ENCODE results near the gene NT5DC2. TPM values are rescaled to one million over a fixed set of nuclear protein-coding genes. Genes with fewer than 3 reads are reported as not detected.

NT5DC2 gene
- total RNA-seq, 1 experiment from 2014 or later = 377 TPM

- no peak for TF ChIP-seq ZBTB43 (CRISPR knock-in tag; IDR thresholded peaks at IDR 0.05)
- TF ChIP-seq SOX15 (CRISPR knock-in tag; IDR thresholded peaks at IDR 0.05) = no peak
- TF ChIP-seq NR1H2 (CRISPR knock-in tag; IDR thresholded peaks at IDR 0.05) = no peak
Measured at GRCh38 chr3:52568069-52568468, 34.4 kb upstream of the NT5DC2 start (continued).

DNA sequence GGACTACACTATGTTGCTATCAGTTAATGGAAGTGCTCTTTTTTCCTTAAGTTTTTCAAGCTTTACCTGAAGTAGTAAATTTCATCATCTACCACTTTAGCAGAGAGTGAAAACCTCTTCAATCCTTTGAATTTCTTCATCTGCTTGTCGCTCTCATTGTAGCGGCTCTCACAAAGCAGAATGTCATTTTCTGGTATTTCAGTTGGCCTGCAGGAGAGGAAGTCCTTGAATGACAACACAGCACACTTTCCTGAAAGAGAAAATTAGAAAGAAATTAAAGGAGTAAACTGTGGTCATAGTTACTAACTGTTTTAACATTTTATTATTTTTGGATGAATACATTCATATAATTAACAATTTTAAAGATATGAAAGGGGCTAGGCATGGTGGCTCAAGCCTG is 30.3 kb upstream of the NT5DC2 start:
- Mint-ChIP-seq H3K4me1 (no peaks in the 10 kb centered on the region), H3K27me3 (ENCODE audit: low read depth) (no peaks in the 10 kb centered on the region), H3K36me3 (peaks cover 22% of the 10 kb centered on the region), H3K27ac (no peak overlapping the region), H3K9me3 (no peaks in the 10 kb centered on the region), H3K4me3 (no peak overlapping the region)
- ChIA-PET CTCF (no interaction called here), POLR2A (no interaction called here)
- no peak for DNase-seq (ENCODE audit: low spot score)
- ATAC-seq = no peak
- TF ChIP-seq ZNF281 (CRISPR knock-in tag; IDR thresholded peaks at IDR 0.05) (no peak), ZNF121 (CRISPR knock-in tag; IDR thresholded peaks at IDR 0.05) (no peak), OVOL2 (CRISPR knock-in tag; IDR thresholded peaks at IDR 0.05; ENCODE audit: borderline replicate concordance) (no peak), JUN (CRISPR knock-in tag; IDR thresholded peaks at IDR 0.05) (no peak), ZBTB43 (CRISPR knock-in tag; IDR thresholded peaks at IDR 0.05) (no peak), STAT6 (CRISPR knock-in tag; conservative IDR thresholded peaks at IDR 0.05; ENCODE audit: low read depth) (no peak), TP53 (CRISPR knock-in tag; IDR thresholded peaks at IDR 0.05) (no peak), SMAD4 (CRISPR knock-in tag; IDR thresholded peaks at IDR 0.05) (no peak), GTF2I (CRISPR knock-in tag; conservative IDR thresholded peaks at IDR 0.05) (no peak), CTCF (IDR thresholded peaks at IDR 0.05) (no peak), CREB1 (CRISPR knock-in tag; IDR thresholded peaks at IDR 0.05) (no peak), ETV6 (CRISPR knock-in tag; IDR thresholded peaks at IDR 0.05) (no peak), ZNF219 (CRISPR knock-in tag; IDR thresholded peaks at IDR 0.05; ENCODE audit: borderline replicate concordance) (no peak)
- TF ChIP-seq, protein P1, sequence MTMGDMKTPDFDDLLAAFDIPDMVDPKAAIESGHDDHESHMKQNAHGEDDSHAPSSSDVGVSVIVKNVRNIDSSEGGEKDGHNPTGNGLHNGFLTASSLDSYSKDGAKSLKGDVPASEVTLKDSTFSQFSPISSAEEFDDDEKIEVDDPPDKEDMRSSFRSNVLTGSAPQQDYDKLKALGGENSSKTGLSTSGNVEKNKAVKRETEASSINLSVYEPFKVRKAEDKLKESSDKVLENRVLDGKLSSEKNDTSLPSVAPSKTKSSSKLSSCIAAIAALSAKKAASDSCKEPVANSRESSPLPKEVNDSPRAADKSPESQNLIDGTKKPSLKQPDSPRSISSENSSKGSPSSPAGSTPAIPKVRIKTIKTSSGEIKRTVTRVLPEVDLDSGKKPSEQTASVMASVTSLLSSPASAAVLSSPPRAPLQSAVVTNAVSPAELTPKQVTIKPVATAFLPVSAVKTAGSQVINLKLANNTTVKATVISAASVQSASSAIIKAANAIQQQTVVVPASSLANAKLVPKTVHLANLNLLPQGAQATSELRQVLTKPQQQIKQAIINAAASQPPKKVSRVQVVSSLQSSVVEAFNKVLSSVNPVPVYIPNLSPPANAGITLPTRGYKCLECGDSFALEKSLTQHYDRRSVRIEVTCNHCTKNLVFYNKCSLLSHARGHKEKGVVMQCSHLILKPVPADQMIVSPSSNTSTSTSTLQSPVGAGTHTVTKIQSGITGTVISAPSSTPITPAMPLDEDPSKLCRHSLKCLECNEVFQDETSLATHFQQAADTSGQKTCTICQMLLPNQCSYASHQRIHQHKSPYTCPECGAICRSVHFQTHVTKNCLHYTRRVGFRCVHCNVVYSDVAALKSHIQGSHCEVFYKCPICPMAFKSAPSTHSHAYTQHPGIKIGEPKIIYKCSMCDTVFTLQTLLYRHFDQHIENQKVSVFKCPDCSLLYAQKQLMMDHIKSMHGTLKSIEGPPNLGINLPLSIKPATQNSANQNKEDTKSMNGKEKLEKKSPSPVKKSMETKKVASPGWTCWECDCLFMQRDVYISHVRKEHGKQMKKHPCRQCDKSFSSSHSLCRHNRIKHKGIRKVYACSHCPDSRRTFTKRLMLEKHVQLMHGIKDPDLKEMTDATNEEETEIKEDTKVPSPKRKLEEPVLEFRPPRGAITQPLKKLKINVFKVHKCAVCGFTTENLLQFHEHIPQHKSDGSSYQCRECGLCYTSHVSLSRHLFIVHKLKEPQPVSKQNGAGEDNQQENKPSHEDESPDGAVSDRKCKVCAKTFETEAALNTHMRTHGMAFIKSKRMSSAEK (CRISPR knock-in tag; IDR thresholded peaks at IDR 0.05; ENCODE audit: borderline replicate concordance) = no peak
- TF ChIP-seq, protein P2, sequence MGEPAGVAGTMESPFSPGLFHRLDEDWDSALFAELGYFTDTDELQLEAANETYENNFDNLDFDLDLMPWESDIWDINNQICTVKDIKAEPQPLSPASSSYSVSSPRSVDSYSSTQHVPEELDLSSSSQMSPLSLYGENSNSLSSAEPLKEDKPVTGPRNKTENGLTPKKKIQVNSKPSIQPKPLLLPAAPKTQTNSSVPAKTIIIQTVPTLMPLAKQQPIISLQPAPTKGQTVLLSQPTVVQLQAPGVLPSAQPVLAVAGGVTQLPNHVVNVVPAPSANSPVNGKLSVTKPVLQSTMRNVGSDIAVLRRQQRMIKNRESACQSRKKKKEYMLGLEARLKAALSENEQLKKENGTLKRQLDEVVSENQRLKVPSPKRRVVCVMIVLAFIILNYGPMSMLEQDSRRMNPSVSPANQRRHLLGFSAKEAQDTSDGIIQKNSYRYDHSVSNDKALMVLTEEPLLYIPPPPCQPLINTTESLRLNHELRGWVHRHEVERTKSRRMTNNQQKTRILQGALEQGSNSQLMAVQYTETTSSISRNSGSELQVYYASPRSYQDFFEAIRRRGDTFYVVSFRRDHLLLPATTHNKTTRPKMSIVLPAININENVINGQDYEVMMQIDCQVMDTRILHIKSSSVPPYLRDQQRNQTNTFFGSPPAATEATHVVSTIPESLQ (CRISPR knock-in tag; IDR thresholded peaks at IDR 0.05) = no peak
- TF ChIP-seq, protein P3, sequence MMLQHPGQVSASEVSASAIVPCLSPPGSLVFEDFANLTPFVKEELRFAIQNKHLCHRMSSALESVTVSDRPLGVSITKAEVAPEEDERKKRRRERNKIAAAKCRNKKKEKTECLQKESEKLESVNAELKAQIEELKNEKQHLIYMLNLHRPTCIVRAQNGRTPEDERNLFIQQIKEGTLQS (CRISPR knock-in tag; conservative IDR thresholded peaks at IDR 0.05) = no peak
- TF ChIP-seq, protein P4, sequence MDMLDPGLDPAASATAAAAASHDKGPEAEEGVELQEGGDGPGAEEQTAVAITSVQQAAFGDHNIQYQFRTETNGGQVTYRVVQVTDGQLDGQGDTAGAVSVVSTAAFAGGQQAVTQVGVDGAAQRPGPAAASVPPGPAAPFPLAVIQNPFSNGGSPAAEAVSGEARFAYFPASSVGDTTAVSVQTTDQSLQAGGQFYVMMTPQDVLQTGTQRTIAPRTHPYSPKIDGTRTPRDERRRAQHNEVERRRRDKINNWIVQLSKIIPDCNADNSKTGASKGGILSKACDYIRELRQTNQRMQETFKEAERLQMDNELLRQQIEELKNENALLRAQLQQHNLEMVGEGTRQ (CRISPR knock-in tag; IDR thresholded peaks at IDR 0.05) = no peak

Data from WTC11 (cell line).